SK-N-SH (cell line): ENCODE measurements around the gene PLOD1.
"Not testable (repeated sequence)": the region's sequence is repeated elsewhere in the genome, so short reads cannot be mapped to it uniquely, and the experiment has no call there.

ENCODE experiments used
- JUND ChIP-seq: IDR thresholded peaks from 2 replicates; pipeline ENCODE4 v1.4.0; 2012
- POLR2AphosphoS5 ChIP-seq: IDR thresholded peaks from 2 replicates; pipeline ENCODE4 v1.6.1; 2012; ENCODE audit warnings: low read depth, low read length
- TF ChIP-seq, protein P1 (sequence below): fragments of 200-600 bp; sonication (generic); IDR thresholded peaks from 2 replicates; pipeline ENCODE4 v1.6.1; 2017; ENCODE audit warnings: antibody characterized with exemption, mild to moderate bottlenecking, moderate library complexity
- TF ChIP-seq, protein P2 (sequence below): fragments of 150-350 bp; IDR thresholded peaks from 2 replicates; pipeline ENCODE4 v1.6.1; 2016; ENCODE audit warnings: mild to moderate bottlenecking, low read depth, low read length

DNA sequence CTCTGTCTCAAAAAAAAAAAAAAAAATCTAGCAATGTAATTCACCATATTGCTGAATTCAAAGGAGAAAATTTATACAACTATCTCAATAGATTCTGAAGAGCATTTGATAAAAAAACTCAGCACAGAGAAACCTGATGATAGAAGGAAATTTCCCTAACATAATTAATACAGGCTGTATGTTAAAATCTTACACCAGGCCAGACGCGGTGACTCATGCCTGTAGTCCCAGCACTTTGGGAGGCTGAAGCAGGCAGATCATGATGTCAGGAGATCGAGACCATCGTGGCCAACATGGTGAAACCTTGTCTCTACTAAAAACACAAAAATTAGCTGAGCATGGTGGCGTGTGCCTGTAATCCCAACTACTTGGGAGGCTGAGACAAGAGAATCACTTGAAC is 30.4 kb upstream of the PLOD1 start:
- TF ChIP-seq, protein P1, sequence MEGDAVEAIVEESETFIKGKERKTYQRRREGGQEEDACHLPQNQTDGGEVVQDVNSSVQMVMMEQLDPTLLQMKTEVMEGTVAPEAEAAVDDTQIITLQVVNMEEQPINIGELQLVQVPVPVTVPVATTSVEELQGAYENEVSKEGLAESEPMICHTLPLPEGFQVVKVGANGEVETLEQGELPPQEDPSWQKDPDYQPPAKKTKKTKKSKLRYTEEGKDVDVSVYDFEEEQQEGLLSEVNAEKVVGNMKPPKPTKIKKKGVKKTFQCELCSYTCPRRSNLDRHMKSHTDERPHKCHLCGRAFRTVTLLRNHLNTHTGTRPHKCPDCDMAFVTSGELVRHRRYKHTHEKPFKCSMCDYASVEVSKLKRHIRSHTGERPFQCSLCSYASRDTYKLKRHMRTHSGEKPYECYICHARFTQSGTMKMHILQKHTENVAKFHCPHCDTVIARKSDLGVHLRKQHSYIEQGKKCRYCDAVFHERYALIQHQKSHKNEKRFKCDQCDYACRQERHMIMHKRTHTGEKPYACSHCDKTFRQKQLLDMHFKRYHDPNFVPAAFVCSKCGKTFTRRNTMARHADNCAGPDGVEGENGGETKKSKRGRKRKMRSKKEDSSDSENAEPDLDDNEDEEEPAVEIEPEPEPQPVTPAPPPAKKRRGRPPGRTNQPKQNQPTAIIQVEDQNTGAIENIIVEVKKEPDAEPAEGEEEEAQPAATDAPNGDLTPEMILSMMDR, result not testable (repeated sequence)
- not testable (repeated sequence) for TF ChIP-seq POLR2AphosphoS5, JUND
- TF ChIP-seq, protein P2, sequence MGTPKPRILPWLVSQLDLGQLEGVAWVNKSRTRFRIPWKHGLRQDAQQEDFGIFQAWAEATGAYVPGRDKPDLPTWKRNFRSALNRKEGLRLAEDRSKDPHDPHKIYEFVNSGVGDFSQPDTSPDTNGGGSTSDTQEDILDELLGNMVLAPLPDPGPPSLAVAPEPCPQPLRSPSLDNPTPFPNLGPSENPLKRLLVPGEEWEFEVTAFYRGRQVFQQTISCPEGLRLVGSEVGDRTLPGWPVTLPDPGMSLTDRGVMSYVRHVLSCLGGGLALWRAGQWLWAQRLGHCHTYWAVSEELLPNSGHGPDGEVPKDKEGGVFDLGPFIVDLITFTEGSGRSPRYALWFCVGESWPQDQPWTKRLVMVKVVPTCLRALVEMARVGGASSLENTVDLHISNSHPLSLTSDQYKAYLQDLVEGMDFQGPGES, result not testable (repeated sequence)
